Vagina (tissue), 2 donors: Measurements from ENCODE around the gene LRIT1. TPM values are rescaled to one million over a fixed set of nuclear protein-coding genes. Genes with fewer than 3 reads are reported as not detected.

Experiments
- DNase-seq, 2 donors: peaks; one replicate each; pipeline ENCODE4 v3.0.0-alpha.2; 2017; ENCODE audit errors: extremely low spot score in 2 of 2
- H3K27ac ChIP-seq: fragments of 200-600 bp; sonication (generic); one replicate; pipeline ENCODE4 v1.5.1; 2019
- H3K27me3 ChIP-seq: fragments of 200-600 bp; sonication (generic); one replicate; pipeline ENCODE4 v1.5.1; 2019
- H3K36me3 ChIP-seq, 2 donors: fragments of 200-600 bp; sonication (generic); one replicate each; pipeline ENCODE4 v1.5.1; 2017 to 2019
- H3K4me1 ChIP-seq: fragments of 200-600 bp; sonication (generic); one replicate; pipeline ENCODE4 v1.5.1; 2019
- H3K4me3 ChIP-seq, 2 donors: fragments of 200-600 bp; sonication (generic); 1 replicate in 1 of 2; 2 replicates in 1 of 2; pipeline ENCODE4 v1.5.1; 2016 to 2019
- H3K9me3 ChIP-seq: fragments of 200-600 bp; sonication (generic); one replicate; pipeline ENCODE4 v1.5.1; 2019
- CTCF ChIP-seq, 3 experiments: fragments of 450-650 bp in 2 of 3; fragments of 200-600 bp in 1 of 3; sonication (generic) in 1 of 3; IDR thresholded peaks; one replicate each; pipeline ENCODE4 v1.5.1; 2017 to 2019; ENCODE audit warnings: antibody characterized with exemption in 3 of 3, mild to moderate bottlenecking in 2 of 3, moderate library complexity in 2 of 3
- POLR2A ChIP-seq, 2 donors: fragments of 450-650 bp; IDR thresholded peaks; one replicate each; pipeline ENCODE4 v1.6.1; 2017; ENCODE audit warnings: antibody characterized with exemption in 2 of 2, mild to moderate bottlenecking in 2 of 2, moderate library complexity in 2 of 2
- POLR2AphosphoS5 ChIP-seq, 2 donors: sonication (generic); formaldehyde crosslinking; IDR thresholded peaks; one replicate each; pipeline ENCODE4 v1.9.0; 2017; ENCODE audit warnings: antibody characterized with exemption in 2 of 2, mild to moderate bottlenecking in 2 of 2, low read depth in 1 of 2; ENCODE audit not compliant: insufficient read depth in 1 of 2
- intact Hi-C: fragments of 100-400 bp; cut with DNase I; formaldehyde crosslinking; loops from one replicate; pipeline ENCODE4 v1.15.1; 2023
- total RNA-seq: library from RNA; depleted of rRNA; stranded (reverse); fragments of >200 nt; gene quantifications from one replicate; pipeline ENCODE4 v1.2.3, GENCODE V29; 2016

LRIT1 gene
- total RNA-seq, 1 donor from 2014 or later: not detected

GRCh38 chr10:84185526-84186175, 55.7 kb downstream of the LRIT1 start:
- H3K36me3 ChIP-seq: no peaks in the 10 kb centered on the region
- no peaks in the 10 kb centered on the region for H3K4me1 ChIP-seq
- intact Hi-C loops: no loop called here
- H3K9me3 ChIP-seq: no peaks in the 10 kb centered on the region
- H3K27ac ChIP-seq: no peak overlapping the region
- no peaks in the 10 kb centered on the region for H3K27me3 ChIP-seq
- H3K4me3 ChIP-seq: no peak overlapping the region
- TF ChIP-seq CTCF (IDR thresholded peaks at IDR 0.05) (no peak), POLR2A (IDR thresholded peaks at IDR 0.05) (no peak), POLR2AphosphoS5 (IDR thresholded peaks at IDR 0.05; ENCODE audit: insufficient read depth in 1 of 2, low read depth in 1 of 2) (no peak)
- DNase-seq: no peak

- H3K4me1 ChIP-seq: no peaks in the 10 kb centered on the region
- no peak overlapping the region for H3K4me3 ChIP-seq
- no peak for DNase-seq
- intact Hi-C loops: no loop called here
- TF ChIP-seq CTCF (IDR thresholded peaks at IDR 0.05) (no peak), POLR2AphosphoS5 (IDR thresholded peaks at IDR 0.05; ENCODE audit: insufficient read depth in 1 of 2, low read depth in 1 of 2) (peak in 1 of 2 donors; percentile 12), POLR2A (IDR thresholded peaks at IDR 0.05) (no peak)
- H3K27me3 ChIP-seq: no peaks in the 10 kb centered on the region
- H3K27ac ChIP-seq: no peak overlapping the region
- H3K9me3 ChIP-seq: no peaks in the 10 kb centered on the region
- H3K36me3 ChIP-seq: no peaks in the 10 kb centered on the region
Observed at GRCh38 chr10:84184517-84184916, 56.8 kb downstream of the LRIT1 start.

GRCh38 chr10:84181631-84182030, 59.7 kb downstream of the LRIT1 start:
- no peaks in the 10 kb centered on the region for H3K36me3 ChIP-seq
- intact Hi-C loops: no loop called here
- no peaks in the 10 kb centered on the region for H3K27me3 ChIP-seq
- DNase-seq: no peak
- no peak overlapping the region for H3K27ac ChIP-seq
- peaks cover 17% of the 10 kb centered on the region for H3K4me1 ChIP-seq
- TF ChIP-seq CTCF (IDR thresholded peaks at IDR 0.05) (no peak), POLR2AphosphoS5 (IDR thresholded peaks at IDR 0.05; ENCODE audit: insufficient read depth in 1 of 2, low read depth in 1 of 2) (no peak), POLR2A (IDR thresholded peaks at IDR 0.05) (no peak)
- H3K9me3 ChIP-seq: no peaks in the 10 kb centered on the region
- no peak overlapping the region for H3K4me3 ChIP-seq

Other genes with a start within 250 kb of the LRIT1 start
- gene GHITM, start 102.0 kb downstream of the LRIT1 start, total RNA-seq: 87.9 TPM
- 98.0 TPM for gene GPR15LG, start 67.7 kb downstream of the LRIT1 start, total RNA-seq
- gene CDHR1, start 47.0 kb downstream of the LRIT1 start, total RNA-seq: 6.4 TPM
- not detected for gene LRIT2, start 16.0 kb downstream of the LRIT1 start, total RNA-seq
- gene RGR, start 3.5 kb upstream of the LRIT1 start, total RNA-seq: not detected
- 62.1 TPM for gene CCSER2, start 87.0 kb upstream of the LRIT1 start, total RNA-seq